ENCODE data around the gene CMTM8. TPM values are rescaled to one million over a fixed set of nuclear protein-coding genes. Genes with fewer than 3 reads are reported as not detected.

The CMTM8 gene
- total and polyA plus RNA-seq, 2 of the 8 experiments (the other 6 are each of a cell fraction or from before 2014, with no cell fraction given) = 10.5 to 22.4 TPM

DNA sequence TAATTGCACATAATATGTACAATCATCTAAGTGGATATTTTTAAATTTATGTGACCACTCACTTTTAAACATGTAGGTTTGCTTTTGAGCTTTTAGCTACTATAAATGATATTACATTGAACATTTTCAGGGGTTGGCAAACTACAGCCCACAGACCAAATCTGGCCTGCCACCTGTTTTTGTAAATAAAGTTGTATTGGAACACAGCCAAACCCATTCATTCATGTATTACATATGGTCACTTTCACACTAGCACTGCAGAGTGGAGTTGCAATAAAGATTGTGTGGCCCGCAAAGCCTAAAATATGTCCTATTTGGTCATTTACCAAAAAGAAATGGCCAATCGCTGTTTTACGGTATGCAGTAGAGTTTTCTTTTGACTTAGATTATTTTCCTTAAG lies 174.4 kb downstream of the CMTM8 start:
- Histone ChIP-seq H3K18ac (ENCODE audit: extremely low read depth, low read length) (no peak overlapping the region), H2BK12ac (ENCODE audit: low read depth, low read length) (no peak overlapping the region), H3K9me3 (ENCODE audit: insufficient read depth in 2 of 2, low read depth in 1 of 2, low read length in 1 of 2) (no peaks in the 10 kb centered on the region), H2BK5ac (ENCODE audit: low read depth, low read length) (no peak overlapping the region), H4K5ac (ENCODE audit: insufficient read length, low read depth, low read length) (no peak overlapping the region), H3K79me2 (ENCODE audit: control insufficient read depth in 1 of 2, insufficient read depth in 2 of 2, low read length in 2 of 2) (peaks cover 0 to 25% of the 10 kb centered on the region in 2 experiments; a peak in 3 of 4 replicates), H2BK20ac (ENCODE audit: low read length) (no peak overlapping the region), H2BK120ac (replicated peaks; ENCODE audit: low read depth, low read length) (no peak overlapping the region), H4K8ac (ENCODE audit: extremely low read depth, insufficient read depth, low read length) (no peak overlapping the region), H3K79me1 (ENCODE audit: low read depth, low read length) (no peaks in the 10 kb centered on the region), H3K4ac (replicated peaks; ENCODE audit: insufficient read length, low read depth, low read length) (no peak overlapping the region), H4K20me1 (replicated peaks in 1 of 2; ENCODE audit: control insufficient read depth in 1 of 2, insufficient read depth in 2 of 2, low read length in 2 of 2) (peaks cover 0 to 1% of the 10 kb centered on the region in 2 experiments), H3K27me3 (replicated peaks in 1 of 4; ENCODE audit: control insufficient read depth in 3 of 4, extremely low read depth in 1 of 4, insufficient read depth in 3 of 4, low read length in 3 of 4) (no peaks in the 10 kb centered on the region), H3K27ac (ENCODE audit: low read depth, low read length) (no peak overlapping the region), H3K4me1 (replicated peaks in 1 of 4; ENCODE audit: control insufficient read depth in 3 of 4, insufficient read depth in 4 of 4, low read length in 3 of 4) (peaks cover 5 to 31% (median 18%) of the 10 kb centered on the region in 4 experiments; a peak in 6 of 7 replicates), H2BK15ac (ENCODE audit: low read length) (no peak overlapping the region), H3K9ac (replicated peaks in 1 of 4; ENCODE audit: extremely low read depth in 1 of 4, low read depth in 3 of 4, low read length in 3 of 4) (no peak overlapping the region), H4K91ac (replicated peaks; ENCODE audit: insufficient read length, low read length) (no peak overlapping the region), H3K4me2 (ENCODE audit: insufficient read depth in 1 of 2, low read depth in 2 of 2, low read length in 2 of 2) (no peak overlapping the region), H3K4me3 (ENCODE audit: extremely low read depth in 1 of 4, insufficient read depth in 2 of 4, low read depth in 3 of 4, low read length in 4 of 4) (no peak overlapping the region), H3K23ac (ENCODE audit: insufficient read length) (no peak overlapping the region), H3K14ac (ENCODE audit: insufficient read length) (no peak overlapping the region), H3K23me2 (ENCODE audit: low read depth, low read length) (no peaks in the 10 kb centered on the region; the same call in 1 of the 2 replicates), H3K36me3 (ENCODE audit: control insufficient read depth in 2 of 4, insufficient read depth in 4 of 4, low read length in 3 of 4) (no peaks in the 10 kb centered on the region), H2AK5ac (ENCODE audit: low read depth, low read length) (no peak overlapping the region), H3K56ac (replicated peaks; ENCODE audit: insufficient read length, low read depth, low read length) (no peak overlapping the region), H2AFZ (ENCODE audit: low read length) (no peak overlapping the region)
- CTCF ChIA-PET (ENCODE audit: partially characterized antibody) = interaction anchor here (1.1 to 6.0 kb wide), 5 partner anchors 10 to 56 kb away, joined by 3 to 44 read pairs (median 4); no protein-coding TSS in a partner anchor
- DNase-seq (ENCODE audit: low read depth in 1 of 2, low spot score in 2 of 2) (no peak), FAIRE-seq (no peak)
- POLR2A ChIA-PET (ENCODE audit: partially characterized antibody) = interaction anchor here (1.2 kb wide), 2 partner anchors 41 to 56 kb away, joined by 3 read pairs; no protein-coding TSS in a partner anchor
- 96% methylated on average over 3 of the region's 3 CpGs; no CpG with 5 or more reads in 1 of the 2 experiments for WGBS, 2 experiments (ENCODE audit: extremely low coverage in 1 of 2, insufficient coverage in 1 of 2, insufficient read length in 1 of 2, insufficient replicate concordance in 2 of 2, low coverage in 1 of 2, low lambda C conversion rate in 2 of 2, missing lambda C conversion rate in 1 of 2)
- TF ChIP-seq CREB1 (IDR thresholded peaks at IDR 0.05) = no peak
- TF ChIP-seq SP1 (IDR thresholded peaks at IDR 0.05; ENCODE audit: low read depth, low read length) = no peak
- TF ChIP-seq CTCF (IDR thresholded peaks at IDR 0.05; ENCODE audit: control extremely low read depth in 1 of 3, insufficient read depth in 1 of 3, low read depth in 1 of 3, low read length in 3 of 3) = no peak
